Measurements from ENCODE around the gene RNF113B.

The RNF113B gene

DNA sequence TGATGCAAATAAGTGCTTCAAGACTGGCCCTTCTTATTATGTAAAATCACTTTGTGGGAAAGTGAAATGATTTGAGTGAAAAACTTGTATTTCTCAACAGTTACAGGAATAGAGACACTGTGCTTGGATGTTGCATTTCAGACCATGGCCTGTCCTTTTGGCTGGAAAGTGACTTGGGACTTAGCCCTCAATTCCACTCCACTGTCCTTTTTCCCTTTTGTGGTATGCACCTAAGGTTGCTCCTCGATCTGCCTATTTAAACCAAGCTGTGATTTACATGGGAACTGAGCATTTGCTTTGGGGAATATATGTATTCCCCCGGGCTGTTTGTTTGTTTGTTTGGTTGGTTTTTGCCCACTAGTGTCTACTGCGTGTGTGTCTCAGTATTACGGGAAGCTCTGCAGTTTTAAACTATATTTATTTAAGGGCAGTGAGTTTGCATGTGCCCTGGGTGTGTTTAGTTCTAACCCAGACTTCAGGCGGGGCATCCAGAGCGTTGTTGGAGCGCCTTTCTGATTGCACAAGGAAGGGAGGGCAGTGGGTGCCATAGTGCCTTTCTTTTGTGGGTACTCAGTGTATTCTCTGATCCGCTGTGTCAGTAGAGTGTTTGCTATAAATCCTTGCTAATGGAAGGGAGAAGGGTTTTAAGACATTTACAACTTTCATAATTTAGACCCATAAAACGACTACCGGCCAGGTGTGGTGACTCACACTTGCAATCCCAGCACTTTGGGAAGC lies 18.2 kb upstream of the RNF113B start:
- TF ChIP-seq, protein P1, sequence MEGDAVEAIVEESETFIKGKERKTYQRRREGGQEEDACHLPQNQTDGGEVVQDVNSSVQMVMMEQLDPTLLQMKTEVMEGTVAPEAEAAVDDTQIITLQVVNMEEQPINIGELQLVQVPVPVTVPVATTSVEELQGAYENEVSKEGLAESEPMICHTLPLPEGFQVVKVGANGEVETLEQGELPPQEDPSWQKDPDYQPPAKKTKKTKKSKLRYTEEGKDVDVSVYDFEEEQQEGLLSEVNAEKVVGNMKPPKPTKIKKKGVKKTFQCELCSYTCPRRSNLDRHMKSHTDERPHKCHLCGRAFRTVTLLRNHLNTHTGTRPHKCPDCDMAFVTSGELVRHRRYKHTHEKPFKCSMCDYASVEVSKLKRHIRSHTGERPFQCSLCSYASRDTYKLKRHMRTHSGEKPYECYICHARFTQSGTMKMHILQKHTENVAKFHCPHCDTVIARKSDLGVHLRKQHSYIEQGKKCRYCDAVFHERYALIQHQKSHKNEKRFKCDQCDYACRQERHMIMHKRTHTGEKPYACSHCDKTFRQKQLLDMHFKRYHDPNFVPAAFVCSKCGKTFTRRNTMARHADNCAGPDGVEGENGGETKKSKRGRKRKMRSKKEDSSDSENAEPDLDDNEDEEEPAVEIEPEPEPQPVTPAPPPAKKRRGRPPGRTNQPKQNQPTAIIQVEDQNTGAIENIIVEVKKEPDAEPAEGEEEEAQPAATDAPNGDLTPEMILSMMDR (IDR thresholded peaks at IDR 0.05; ENCODE audit: extremely low read depth, missing control alignments), result no peak
- no peak for DNase-seq (ENCODE audit: low spot score)

DNA sequence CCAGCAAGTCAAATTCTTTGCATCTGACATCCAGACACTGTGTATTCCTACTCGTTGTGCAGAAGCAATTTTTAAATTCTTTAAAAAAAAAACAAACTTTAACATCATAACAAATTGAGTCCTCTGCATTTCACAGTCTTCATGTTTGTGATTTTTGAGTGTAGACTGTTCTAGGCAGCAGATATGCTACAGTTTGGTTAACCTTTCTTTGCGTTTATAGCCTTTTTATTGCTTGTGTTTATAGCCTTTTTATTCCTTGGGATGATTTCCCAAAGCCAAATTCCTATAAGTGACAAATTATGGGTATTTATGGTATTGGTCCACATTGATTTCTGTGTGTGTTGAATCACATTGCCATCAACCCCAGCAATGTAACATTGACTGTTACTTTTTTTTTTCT lies 14.9 kb upstream of the RNF113B start:
- TF ChIP-seq, protein P1 (IDR thresholded peaks at IDR 0.05; ENCODE audit: extremely low read depth, missing control alignments), result no peak
- DNase-seq (ENCODE audit: low spot score), result no peak

DNA sequence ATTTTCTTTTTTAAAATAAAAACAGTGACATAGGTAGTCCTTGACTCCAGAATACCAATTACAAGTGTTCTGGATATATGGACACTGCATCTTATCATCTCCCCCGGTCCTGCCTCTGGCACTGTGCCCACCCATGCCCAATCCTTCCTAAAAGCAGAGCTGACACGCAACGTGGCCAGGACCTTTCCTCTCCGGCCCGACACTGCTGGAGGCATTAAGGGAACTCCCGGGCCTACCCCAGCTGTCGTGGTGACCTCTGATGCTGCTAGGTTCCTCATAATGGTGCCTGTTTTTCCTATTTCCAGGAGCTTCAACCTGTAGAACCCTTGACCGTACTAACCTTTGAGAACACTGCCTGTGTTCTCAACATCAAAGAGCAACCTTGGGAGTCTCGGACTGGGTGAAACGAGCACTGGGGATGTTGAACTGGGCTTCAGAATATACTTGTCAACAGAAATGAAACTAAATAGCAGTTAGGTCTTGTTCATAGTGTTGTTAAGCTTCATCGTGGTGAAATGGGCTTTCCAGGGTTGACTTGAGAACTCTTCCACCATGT lies 13.9 kb upstream of the RNF113B start:
- no peak for DNase-seq (ENCODE audit: low spot score)
- TF ChIP-seq, protein P1 (IDR thresholded peaks at IDR 0.05; ENCODE audit: extremely low read depth, missing control alignments), result no peak

DNA sequence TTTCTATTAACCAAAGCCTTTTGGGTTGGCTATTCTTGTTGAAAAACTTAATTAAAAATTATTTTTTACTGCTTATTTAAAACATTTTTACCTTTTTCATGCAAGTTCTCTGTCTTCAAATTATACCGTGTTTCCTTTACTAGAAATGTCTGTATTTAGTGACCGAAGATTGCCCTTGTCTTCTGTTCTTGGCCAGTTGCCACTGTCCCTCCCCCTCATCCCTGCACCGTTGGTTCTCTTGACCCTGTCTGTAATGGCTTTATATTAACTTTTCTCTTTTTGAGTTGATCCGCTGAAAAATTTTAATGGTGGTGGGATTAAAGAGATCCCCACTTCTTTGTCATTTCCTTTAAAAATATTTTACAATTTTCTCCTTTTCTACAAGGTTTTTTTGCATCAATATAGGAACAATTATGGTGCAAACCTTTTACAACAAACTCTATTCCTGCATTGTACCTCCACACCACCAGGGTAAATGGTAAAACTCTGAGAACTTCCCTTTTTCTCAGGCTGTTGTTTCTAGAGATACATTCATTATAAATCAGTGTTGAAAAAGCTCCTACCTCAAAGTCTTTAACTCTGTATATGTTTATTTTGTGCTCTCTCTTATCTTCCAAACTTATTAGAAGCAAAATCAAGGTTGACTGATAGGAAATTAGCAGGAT lies 12.9 kb upstream of the RNF113B start:
- DNase-seq (ENCODE audit: low spot score), result no peak
- TF ChIP-seq, protein P1 (IDR thresholded peaks at IDR 0.05; ENCODE audit: extremely low read depth, missing control alignments), result no peak

DNA sequence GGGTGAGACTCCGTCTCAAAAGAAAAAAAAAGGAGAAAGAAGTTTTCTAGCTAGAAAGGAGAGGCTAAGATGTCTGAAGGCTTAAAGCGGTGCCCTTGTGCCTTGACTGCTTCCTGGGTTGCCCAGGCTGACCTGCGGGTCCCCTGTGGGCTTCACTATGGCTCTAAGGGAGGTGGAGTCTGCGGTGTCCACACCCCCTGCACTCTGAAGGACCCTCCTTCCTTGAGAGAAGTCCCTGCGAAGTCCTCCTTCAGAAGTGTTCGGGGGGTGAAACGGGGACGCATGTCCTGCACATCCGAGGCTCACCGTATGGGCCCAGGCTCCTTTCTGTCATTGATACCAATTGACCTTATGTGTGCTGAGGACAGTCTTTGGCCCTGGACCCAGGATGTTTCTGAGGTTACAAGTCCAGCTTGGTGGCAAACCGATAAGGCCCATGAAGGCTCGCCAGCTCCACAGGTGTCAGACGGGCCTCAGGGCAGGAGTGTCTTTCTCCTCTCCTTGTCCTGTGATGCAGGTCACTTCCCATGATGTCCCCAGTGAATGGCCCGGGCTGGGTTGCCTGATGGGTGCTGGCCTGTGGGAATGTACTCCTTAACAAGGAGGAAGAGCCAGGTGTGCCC lies 11.6 kb upstream of the RNF113B start:
- TF ChIP-seq, protein P1 (IDR thresholded peaks at IDR 0.05; ENCODE audit: extremely low read depth, missing control alignments), result no peak
- no peak for DNase-seq (ENCODE audit: low spot score)

DNA sequence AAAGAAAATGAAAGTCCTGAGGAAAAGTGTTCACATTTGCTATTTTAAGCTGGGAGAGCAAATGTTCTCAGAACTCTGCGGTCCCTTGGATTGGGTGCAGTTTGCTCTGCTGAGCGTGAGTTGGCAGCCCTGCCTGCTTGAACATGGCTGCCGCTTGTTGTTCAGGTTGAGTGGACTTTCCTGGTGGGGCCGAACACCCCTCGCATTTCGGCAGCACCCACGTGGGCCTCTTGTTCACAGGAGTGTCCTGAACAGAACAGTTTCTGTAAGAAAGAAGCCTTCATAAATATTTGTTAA lies 10.8 kb upstream of the RNF113B start:
- TF ChIP-seq, protein P1 (IDR thresholded peaks at IDR 0.05; ENCODE audit: extremely low read depth, missing control alignments), result no peak

More for the DNA sequence above, 10.8 kb upstream of the RNF113B start:
- no peak for DNase-seq (ENCODE audit: low spot score)
